Stimulated activated CD4-positive, alpha-beta T cell treated with anti-CD3 and anti-CD28 coated beads, TNF-alpha, amount 100 ng/mL, for 4 hours (primary cell): ENCODE data around the gene ABCF2.

Experiments used
- DNase-seq, 3 experiments: peaks; one replicate each; pipeline ENCODE4 v3.0.0-alpha.2; 2020; ENCODE audit warnings: low read depth in 3 of 3

Gene ABCF2

GRCh38 chr7:151225948-151226510 is 976 bp downstream of the ABCF2 start:
- no peak for DNase-seq

- DNase-seq = no peak
Observed at GRCh38 chr7:151223728-151224127, 3.3 kb downstream of the ABCF2 start.

GRCh38 chr7:151218170-151218569 is 8.8 kb downstream of the ABCF2 start:
- DNase-seq = no peak

- no peak for DNase-seq
Observed at GRCh38 chr7:151215396-151215795, 11.6 kb downstream of the ABCF2 start.

GRCh38 chr7:151213826-151214225 is 13.2 kb downstream of the ABCF2 start:
- DNase-seq = no peak

- DNase-seq = no peak
Observed at GRCh38 chr7:151212626-151213025, 14.4 kb downstream of the ABCF2 start.

GRCh38 chr7:151211155-151211772 is 15.7 kb downstream of the ABCF2 start:
- no peak for DNase-seq

- no peak for DNase-seq
Observed at GRCh38 chr7:151210087-151210854, 16.7 kb downstream of the ABCF2 start, which contains the start of gene H2BK1. Gene H2BK1, minus strand, starts transcription at chr7:151210488. Its CDS starts 170 bp downstream, at chr7:151210318.

- no peak for DNase-seq
Observed at GRCh38 chr7:151209588-151209987, 17.4 kb downstream of the ABCF2 start.

- DNase-seq = no peak
Observed at GRCh38 chr7:151208253-151208862, 18.6 kb downstream of the ABCF2 start.

- DNase-seq = no peak
Observed at GRCh38 chr7:151207804-151208203, 19.2 kb downstream of the ABCF2 start.

GRCh38 chr7:151207315-151207714 is 19.7 kb downstream of the ABCF2 start:
- DNase-seq = no peak

- no peak for DNase-seq
Observed at GRCh38 chr7:151206914-151207313, 20.1 kb downstream of the ABCF2 start.

GRCh38 chr7:151205730-151206129 is 21.3 kb downstream of the ABCF2 start:
- DNase-seq = no peak

- no peak for DNase-seq
Observed at GRCh38 chr7:151204383-151205032, 22.5 kb downstream of the ABCF2 start.

GRCh38 chr7:151202836-151203235 is 24.2 kb downstream of the ABCF2 start:
- no peak for DNase-seq

GRCh38 chr7:151201751-151202150 is 25.3 kb downstream of the ABCF2 start:
- no peak for DNase-seq

GRCh38 chr7:151201344-151201743 is 25.7 kb downstream of the ABCF2 start:
- no peak for DNase-seq

- no peak for DNase-seq
Observed at GRCh38 chr7:151198945-151199848, 27.8 kb downstream of the ABCF2 start.

- DNase-seq = no peak
Observed at GRCh38 chr7:151197932-151198331, 29.1 kb downstream of the ABCF2 start.
